Breast epithelium (tissue), 3 donors: ENCODE data around the gene CLSTN3.

Experiments
- POLR2A ChIP-seq: fragments of 450-650 bp; IDR thresholded peaks from one replicate; pipeline ENCODE4 v1.6.1; 2016; ENCODE audit warnings: antibody characterized with exemption, mild to moderate bottlenecking, moderate library complexity
- TF ChIP-seq, protein P1 (sequence below), 3 donors: fragments of 450-650 bp; IDR thresholded peaks; one replicate each; pipeline ENCODE4 v1.5.1; 2016 to 2017; ENCODE audit warnings: antibody characterized with exemption in 3 of 3, mild to moderate bottlenecking in 3 of 3, moderate library complexity in 3 of 3

DNA sequence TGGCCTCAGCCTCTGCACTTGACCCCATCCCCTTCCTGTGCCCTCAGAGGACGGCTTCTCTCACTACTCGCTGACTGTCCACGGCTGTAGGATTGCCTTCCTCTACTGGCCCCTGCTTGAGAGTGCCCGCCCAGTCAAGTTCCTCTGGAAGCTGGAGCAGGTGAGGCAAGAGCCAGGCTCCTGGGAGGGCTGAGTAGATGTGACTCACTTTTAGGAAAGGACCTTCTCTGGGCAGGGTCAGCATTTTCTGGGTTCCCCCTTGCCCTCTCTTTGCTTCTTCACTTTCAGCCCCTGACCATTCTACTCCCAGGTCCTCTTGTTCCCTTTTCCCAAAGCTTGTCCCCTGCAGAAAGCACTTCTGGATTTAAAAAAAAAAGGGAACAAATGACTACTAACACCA lies 7.7 kb downstream of the CLSTN3 start:
- TF ChIP-seq, protein P1, sequence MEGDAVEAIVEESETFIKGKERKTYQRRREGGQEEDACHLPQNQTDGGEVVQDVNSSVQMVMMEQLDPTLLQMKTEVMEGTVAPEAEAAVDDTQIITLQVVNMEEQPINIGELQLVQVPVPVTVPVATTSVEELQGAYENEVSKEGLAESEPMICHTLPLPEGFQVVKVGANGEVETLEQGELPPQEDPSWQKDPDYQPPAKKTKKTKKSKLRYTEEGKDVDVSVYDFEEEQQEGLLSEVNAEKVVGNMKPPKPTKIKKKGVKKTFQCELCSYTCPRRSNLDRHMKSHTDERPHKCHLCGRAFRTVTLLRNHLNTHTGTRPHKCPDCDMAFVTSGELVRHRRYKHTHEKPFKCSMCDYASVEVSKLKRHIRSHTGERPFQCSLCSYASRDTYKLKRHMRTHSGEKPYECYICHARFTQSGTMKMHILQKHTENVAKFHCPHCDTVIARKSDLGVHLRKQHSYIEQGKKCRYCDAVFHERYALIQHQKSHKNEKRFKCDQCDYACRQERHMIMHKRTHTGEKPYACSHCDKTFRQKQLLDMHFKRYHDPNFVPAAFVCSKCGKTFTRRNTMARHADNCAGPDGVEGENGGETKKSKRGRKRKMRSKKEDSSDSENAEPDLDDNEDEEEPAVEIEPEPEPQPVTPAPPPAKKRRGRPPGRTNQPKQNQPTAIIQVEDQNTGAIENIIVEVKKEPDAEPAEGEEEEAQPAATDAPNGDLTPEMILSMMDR (IDR thresholded peaks at IDR 0.05): no peak
- no peak for TF ChIP-seq POLR2A
